GM23338 (cell line): ENCODE results near the gene ZNF69.

Experiments
- CTCF ChIP-seq, 2 experiments: fragments of 200-600 bp in 1 of 2; sonication (generic) in 1 of 2; conservative IDR thresholded peaks; 2 replicates each; pipeline versions ENCODE4 v1.5.1 to v1.6.1; 2016 to 2017; ENCODE audit warnings: antibody characterized with exemption in 2 of 2, low read depth in 2 of 2, mild to moderate bottlenecking in 2 of 2, moderate library complexity in 1 of 2
- POLR2AphosphoS5 ChIP-seq: IDR thresholded peaks from 2 replicates; pipeline ENCODE4 v1.6.1; 2016; ENCODE audit warnings: antibody characterized with exemption, low read depth

DNA sequence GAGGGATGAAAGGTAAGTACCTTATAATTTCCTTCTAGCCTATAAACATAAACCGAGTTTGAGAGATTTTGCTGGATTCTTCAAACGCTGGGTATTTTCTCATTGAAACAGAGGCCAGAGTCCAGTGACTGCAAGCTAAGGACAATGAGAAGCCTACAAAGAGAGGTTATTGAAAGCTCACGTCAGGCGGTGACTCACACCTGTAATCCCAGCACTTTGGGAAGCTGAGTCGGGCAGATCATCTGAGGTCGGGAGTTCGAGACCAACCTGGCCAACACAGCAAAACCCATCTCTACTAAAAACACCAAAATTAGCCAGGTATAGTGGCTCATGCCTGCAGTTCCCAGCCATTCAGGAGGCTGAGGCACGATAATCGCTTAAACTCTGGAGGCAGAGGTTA, 15.0 kb upstream of the ZNF69 start:
- TF ChIP-seq CTCF (conservative IDR thresholded peaks at IDR 0.05; ENCODE audit: low read depth in 2 of 2), result no peak
- TF ChIP-seq POLR2AphosphoS5, result no peak
